ENCODE measurements around the gene GNPAT.

DNA sequence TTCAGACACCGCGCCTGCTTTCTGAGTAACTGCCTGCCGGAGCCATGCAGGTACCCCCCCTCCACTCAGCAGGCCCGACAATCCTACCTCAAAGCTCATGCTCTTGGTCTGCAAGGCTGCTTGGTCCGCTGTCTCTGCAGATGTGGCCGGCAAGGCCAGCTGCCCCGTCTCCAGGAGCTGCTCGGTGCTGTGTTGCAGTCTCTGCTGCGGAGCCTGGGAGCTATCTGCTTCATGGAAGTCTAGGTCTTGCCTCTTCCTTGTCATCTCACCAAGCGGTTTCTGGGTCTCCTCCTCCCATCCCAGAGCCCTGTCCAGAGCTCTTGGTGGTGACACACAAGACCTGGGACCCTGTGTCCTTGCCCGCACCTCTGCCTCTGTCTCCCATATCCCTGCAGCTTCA is 24.0 kb upstream of the GNPAT start:
- TF ChIP-seq, protein P1, sequence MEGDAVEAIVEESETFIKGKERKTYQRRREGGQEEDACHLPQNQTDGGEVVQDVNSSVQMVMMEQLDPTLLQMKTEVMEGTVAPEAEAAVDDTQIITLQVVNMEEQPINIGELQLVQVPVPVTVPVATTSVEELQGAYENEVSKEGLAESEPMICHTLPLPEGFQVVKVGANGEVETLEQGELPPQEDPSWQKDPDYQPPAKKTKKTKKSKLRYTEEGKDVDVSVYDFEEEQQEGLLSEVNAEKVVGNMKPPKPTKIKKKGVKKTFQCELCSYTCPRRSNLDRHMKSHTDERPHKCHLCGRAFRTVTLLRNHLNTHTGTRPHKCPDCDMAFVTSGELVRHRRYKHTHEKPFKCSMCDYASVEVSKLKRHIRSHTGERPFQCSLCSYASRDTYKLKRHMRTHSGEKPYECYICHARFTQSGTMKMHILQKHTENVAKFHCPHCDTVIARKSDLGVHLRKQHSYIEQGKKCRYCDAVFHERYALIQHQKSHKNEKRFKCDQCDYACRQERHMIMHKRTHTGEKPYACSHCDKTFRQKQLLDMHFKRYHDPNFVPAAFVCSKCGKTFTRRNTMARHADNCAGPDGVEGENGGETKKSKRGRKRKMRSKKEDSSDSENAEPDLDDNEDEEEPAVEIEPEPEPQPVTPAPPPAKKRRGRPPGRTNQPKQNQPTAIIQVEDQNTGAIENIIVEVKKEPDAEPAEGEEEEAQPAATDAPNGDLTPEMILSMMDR (IDR thresholded peaks at IDR 0.05): no peak
- no peak for TF ChIP-seq POLR2A (IDR thresholded peaks at IDR 0.05)

All from breast epithelium (tissue), 3 donors.